GM23338 (cell line): ENCODE results near the gene RSRC1.

Source experiments
- CREB1 ChIP-seq: fragments of 250-450 bp; sonication (Bioruptor Pico); IDR thresholded peaks from 2 replicates; pipeline ENCODE4 v1.5.0; 2020; ENCODE audit warnings: low read depth, mild to moderate bottlenecking, moderate library complexity
- ETS1 ChIP-seq: IDR thresholded peaks from 2 replicates; pipeline ENCODE4 v1.6.1; 2016; ENCODE audit warnings: antibody characterized with exemption
- EZH2 ChIP-seq: fragments of 200-600 bp; sonication (generic); IDR thresholded peaks from one replicate; pipeline ENCODE4 v1.8.0; 2017; ENCODE audit warnings: antibody characterized with exemption, mild to moderate bottlenecking, low read depth; ENCODE audit not compliant: unreplicated experiment
- EZH2phosphoT487 ChIP-seq: fragments of 200-600 bp; sonication (generic); IDR thresholded peaks from one replicate; pipeline ENCODE4 v1.8.1; 2018; ENCODE audit warnings: antibody characterized with exemption; ENCODE audit not compliant: unreplicated experiment
- POLR2AphosphoS5 ChIP-seq: IDR thresholded peaks from 2 replicates; pipeline ENCODE4 v1.6.1; 2016; ENCODE audit warnings: antibody characterized with exemption, low read depth
- STAT1 ChIP-seq: IDR thresholded peaks from one replicate; pipeline ENCODE4 v1.6.1; 2016; ENCODE audit warnings: antibody characterized with exemption; ENCODE audit not compliant: unreplicated experiment
- ZNF114 ChIP-seq: fragments of 250-450 bp; sonication (Bioruptor Pico); IDR thresholded peaks from 2 replicates; pipeline ENCODE4 v1.5.0; 2020; ENCODE audit warnings: mild to moderate bottlenecking, moderate library complexity
- ZNF462 ChIP-seq: fragments of 250-450 bp; sonication (Bioruptor Pico); IDR thresholded peaks from 2 replicates; pipeline ENCODE4 v1.5.0; 2020; ENCODE audit warnings: mild to moderate bottlenecking, moderate library complexity
- TF ChIP-seq, protein P1 (sequence below), 2 experiments: fragments of 200-600 bp in 1 of 2; sonication (generic) in 1 of 2; conservative IDR thresholded peaks; 2 replicates each; pipeline versions ENCODE4 v1.5.1 to v1.6.1; 2016 to 2017; ENCODE audit warnings: antibody characterized with exemption in 2 of 2, low read depth in 2 of 2, mild to moderate bottlenecking in 2 of 2, moderate library complexity in 1 of 2
- TF ChIP-seq, protein P2 (sequence below): IDR thresholded peaks from one replicate; pipeline ENCODE4 v1.6.1; 2018; ENCODE audit warnings: antibody characterized with exemption; ENCODE audit not compliant: unreplicated experiment

DNA sequence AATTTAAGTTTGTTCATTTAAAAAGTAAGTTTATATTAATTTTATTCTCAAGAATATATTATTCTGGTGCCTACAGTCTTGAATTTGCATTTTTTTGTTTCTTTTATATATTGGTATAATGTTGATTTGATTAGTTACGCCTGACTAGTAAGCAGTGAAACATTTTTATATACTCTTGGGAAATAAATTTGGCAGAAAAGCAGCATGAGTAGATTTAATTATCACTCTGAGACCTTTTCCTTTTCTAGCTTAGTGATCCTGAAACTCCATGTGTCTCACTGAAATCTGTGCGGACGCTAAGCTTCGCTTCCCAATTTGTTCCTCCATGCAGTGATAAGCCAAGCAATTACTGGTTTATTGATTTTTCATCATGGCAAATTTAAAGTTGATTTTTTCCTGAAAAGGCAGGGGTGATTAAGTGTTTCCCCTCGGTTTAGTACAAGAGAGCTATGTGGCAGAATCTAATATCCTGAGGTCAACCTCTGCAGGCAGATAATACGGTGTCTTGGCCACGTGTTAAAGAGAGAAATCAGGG, 373.9 kb downstream of the RSRC1 start:
- TF ChIP-seq, protein P1, sequence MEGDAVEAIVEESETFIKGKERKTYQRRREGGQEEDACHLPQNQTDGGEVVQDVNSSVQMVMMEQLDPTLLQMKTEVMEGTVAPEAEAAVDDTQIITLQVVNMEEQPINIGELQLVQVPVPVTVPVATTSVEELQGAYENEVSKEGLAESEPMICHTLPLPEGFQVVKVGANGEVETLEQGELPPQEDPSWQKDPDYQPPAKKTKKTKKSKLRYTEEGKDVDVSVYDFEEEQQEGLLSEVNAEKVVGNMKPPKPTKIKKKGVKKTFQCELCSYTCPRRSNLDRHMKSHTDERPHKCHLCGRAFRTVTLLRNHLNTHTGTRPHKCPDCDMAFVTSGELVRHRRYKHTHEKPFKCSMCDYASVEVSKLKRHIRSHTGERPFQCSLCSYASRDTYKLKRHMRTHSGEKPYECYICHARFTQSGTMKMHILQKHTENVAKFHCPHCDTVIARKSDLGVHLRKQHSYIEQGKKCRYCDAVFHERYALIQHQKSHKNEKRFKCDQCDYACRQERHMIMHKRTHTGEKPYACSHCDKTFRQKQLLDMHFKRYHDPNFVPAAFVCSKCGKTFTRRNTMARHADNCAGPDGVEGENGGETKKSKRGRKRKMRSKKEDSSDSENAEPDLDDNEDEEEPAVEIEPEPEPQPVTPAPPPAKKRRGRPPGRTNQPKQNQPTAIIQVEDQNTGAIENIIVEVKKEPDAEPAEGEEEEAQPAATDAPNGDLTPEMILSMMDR (conservative IDR thresholded peaks at IDR 0.05; ENCODE audit: low read depth in 2 of 2), result no peak
- TF ChIP-seq CREB1 (no peak), POLR2AphosphoS5 (no peak), STAT1 (no peak), EZH2 (no peak), EZH2phosphoT487 (no peak), ETS1 (no peak), ZNF462 (CRISPR knock-in tag) (no peak), ZNF114 (CRISPR knock-in tag) (no peak)
- TF ChIP-seq, protein P2, sequence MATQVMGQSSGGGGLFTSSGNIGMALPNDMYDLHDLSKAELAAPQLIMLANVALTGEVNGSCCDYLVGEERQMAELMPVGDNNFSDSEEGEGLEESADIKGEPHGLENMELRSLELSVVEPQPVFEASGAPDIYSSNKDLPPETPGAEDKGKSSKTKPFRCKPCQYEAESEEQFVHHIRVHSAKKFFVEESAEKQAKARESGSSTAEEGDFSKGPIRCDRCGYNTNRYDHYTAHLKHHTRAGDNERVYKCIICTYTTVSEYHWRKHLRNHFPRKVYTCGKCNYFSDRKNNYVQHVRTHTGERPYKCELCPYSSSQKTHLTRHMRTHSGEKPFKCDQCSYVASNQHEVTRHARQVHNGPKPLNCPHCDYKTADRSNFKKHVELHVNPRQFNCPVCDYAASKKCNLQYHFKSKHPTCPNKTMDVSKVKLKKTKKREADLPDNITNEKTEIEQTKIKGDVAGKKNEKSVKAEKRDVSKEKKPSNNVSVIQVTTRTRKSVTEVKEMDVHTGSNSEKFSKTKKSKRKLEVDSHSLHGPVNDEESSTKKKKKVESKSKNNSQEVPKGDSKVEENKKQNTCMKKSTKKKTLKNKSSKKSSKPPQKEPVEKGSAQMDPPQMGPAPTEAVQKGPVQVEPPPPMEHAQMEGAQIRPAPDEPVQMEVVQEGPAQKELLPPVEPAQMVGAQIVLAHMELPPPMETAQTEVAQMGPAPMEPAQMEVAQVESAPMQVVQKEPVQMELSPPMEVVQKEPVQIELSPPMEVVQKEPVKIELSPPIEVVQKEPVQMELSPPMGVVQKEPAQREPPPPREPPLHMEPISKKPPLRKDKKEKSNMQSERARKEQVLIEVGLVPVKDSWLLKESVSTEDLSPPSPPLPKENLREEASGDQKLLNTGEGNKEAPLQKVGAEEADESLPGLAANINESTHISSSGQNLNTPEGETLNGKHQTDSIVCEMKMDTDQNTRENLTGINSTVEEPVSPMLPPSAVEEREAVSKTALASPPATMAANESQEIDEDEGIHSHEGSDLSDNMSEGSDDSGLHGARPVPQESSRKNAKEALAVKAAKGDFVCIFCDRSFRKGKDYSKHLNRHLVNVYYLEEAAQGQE, result no peak
